Muscle layer of colon (tissue), 2 donors: ENCODE results near the gene VWCE.
"Not testable (repeated sequence)": the region's sequence is repeated elsewhere in the genome, so short reads cannot be mapped to it uniquely, and the experiment has no call there.

Source experiments
- H3K27ac ChIP-seq: one replicate; pipeline ENCODE4 v1.7.0; 2013; ENCODE audit warnings: low read depth, mild to moderate bottlenecking, low read length, moderate library complexity
- H3K27me3 ChIP-seq, 2 donors: one replicate each; pipeline ENCODE4 v1.7.0; 2013; ENCODE audit warnings: low read length in 2 of 2, mild to moderate bottlenecking in 2 of 2; ENCODE audit not compliant: insufficient read depth in 2 of 2, control insufficient read depth in 1 of 2
- H3K36me3 ChIP-seq: one replicate; pipeline ENCODE4 v1.7.0; 2013; ENCODE audit warnings: mild to moderate bottlenecking, low read length; ENCODE audit not compliant: insufficient read depth
- H3K4me1 ChIP-seq: one replicate; pipeline ENCODE4 v1.7.0; 2013; ENCODE audit warnings: mild to moderate bottlenecking, low read length; ENCODE audit not compliant: insufficient read depth
- H3K4me3 ChIP-seq, 2 donors: one replicate each; pipeline ENCODE4 v1.7.0; 2013; ENCODE audit warnings: low read length in 2 of 2, low read depth in 1 of 2, mild to moderate bottlenecking in 1 of 2, moderate library complexity in 1 of 2
- H3K9ac ChIP-seq: one replicate; pipeline ENCODE4 v1.7.0; 2013; ENCODE audit warnings: low read length
- H3K9me3 ChIP-seq: one replicate; pipeline ENCODE4 v1.7.0; 2013; ENCODE audit warnings: mild to moderate bottlenecking, low read length
- donor health status: abdominal sarcoma.
- donor health status: Adenocarcinoma of cecum.

Gene VWCE

GRCh38 chr11:61240875-61241274 is 54.2 kb downstream of the VWCE start, which contains the start of gene PGA5:
TSS of gene PGA5 (plus strand) at chr11:61241175. CDS start at chr11:61241227, 52 bp downstream.
- H3K36me3 ChIP-seq, H3K4me3 ChIP-seq, H3K9me3 ChIP-seq, H3K27ac ChIP-seq, H3K27me3 ChIP-seq, H3K9ac ChIP-seq, H3K4me1 ChIP-seq: not testable (repeated sequence)

- not testable (repeated sequence) for H3K27ac ChIP-seq, H3K9ac ChIP-seq, H3K4me1 ChIP-seq, H3K36me3 ChIP-seq, H3K9me3 ChIP-seq, H3K27me3 ChIP-seq, H3K4me3 ChIP-seq
Observed at GRCh38 chr11:61240288-61240687, 54.8 kb downstream of the VWCE start.

- not testable (repeated sequence) for H3K9me3 ChIP-seq, H3K4me3 ChIP-seq, H3K27me3 ChIP-seq, H3K9ac ChIP-seq, H3K4me1 ChIP-seq, H3K36me3 ChIP-seq, H3K27ac ChIP-seq
Observed at GRCh38 chr11:61237130-61237529, 58.0 kb downstream of the VWCE start.

- not testable (repeated sequence) for H3K9ac ChIP-seq, H3K36me3 ChIP-seq, H3K9me3 ChIP-seq, H3K27ac ChIP-seq, H3K27me3 ChIP-seq, H3K4me1 ChIP-seq, H3K4me3 ChIP-seq
Observed at GRCh38 chr11:61232548-61233145, 62.5 kb downstream of the VWCE start.

- H3K9ac ChIP-seq, H3K4me1 ChIP-seq, H3K9me3 ChIP-seq, H3K27me3 ChIP-seq, H3K27ac ChIP-seq, H3K4me3 ChIP-seq, H3K36me3 ChIP-seq: not testable (repeated sequence)
Observed at GRCh38 chr11:61231585-61231984, 63.5 kb downstream of the VWCE start.

GRCh38 chr11:61231033-61231432 is 64.1 kb downstream of the VWCE start:
- H3K4me3 ChIP-seq, H3K36me3 ChIP-seq, H3K27me3 ChIP-seq, H3K27ac ChIP-seq, H3K9me3 ChIP-seq, H3K4me1 ChIP-seq, H3K9ac ChIP-seq: not testable (repeated sequence)

- not testable (repeated sequence) for H3K4me1 ChIP-seq, H3K27ac ChIP-seq, H3K27me3 ChIP-seq, H3K36me3 ChIP-seq, H3K4me3 ChIP-seq, H3K9ac ChIP-seq, H3K9me3 ChIP-seq
Observed at GRCh38 chr11:61229458-61229857, 65.7 kb downstream of the VWCE start.

- not testable (repeated sequence) for H3K27me3 ChIP-seq, H3K4me3 ChIP-seq, H3K36me3 ChIP-seq, H3K9me3 ChIP-seq, H3K4me1 ChIP-seq, H3K27ac ChIP-seq, H3K9ac ChIP-seq
Observed at GRCh38 chr11:61226457-61227137, 68.5 kb downstream of the VWCE start.

- not testable (repeated sequence) for H3K4me3 ChIP-seq, H3K4me1 ChIP-seq, H3K9me3 ChIP-seq, H3K36me3 ChIP-seq, H3K27ac ChIP-seq, H3K9ac ChIP-seq, H3K27me3 ChIP-seq
Observed at GRCh38 chr11:61222692-61223091, 72.4 kb downstream of the VWCE start.

- not testable (repeated sequence) for H3K27ac ChIP-seq, H3K27me3 ChIP-seq, H3K4me1 ChIP-seq
Observed at GRCh38 chr11:61222047-61222446, 73.1 kb downstream of the VWCE start, which contains the start of gene PGA4. TSS of gene PGA4 (plus strand) at chr11:61222347. CDS start at chr11:61222401, 54 bp downstream.

GRCh38 chr11:61219016-61219415 is 76.1 kb downstream of the VWCE start:
- not testable (repeated sequence) for H3K9ac ChIP-seq, H3K27ac ChIP-seq, H3K9me3 ChIP-seq, H3K4me3 ChIP-seq, H3K36me3 ChIP-seq, H3K4me1 ChIP-seq, H3K27me3 ChIP-seq

More at GRCh38 chr11:61222047-61222446, 73.1 kb downstream of the VWCE start, which contains the start of gene PGA4:
- not testable (repeated sequence) for H3K9ac ChIP-seq, H3K4me3 ChIP-seq, H3K36me3 ChIP-seq, H3K9me3 ChIP-seq

- not testable (repeated sequence) for H3K9ac ChIP-seq, H3K27me3 ChIP-seq, H3K4me1 ChIP-seq, H3K4me3 ChIP-seq, H3K9me3 ChIP-seq, H3K27ac ChIP-seq, H3K36me3 ChIP-seq
Observed at GRCh38 chr11:61218306-61218705, 76.8 kb downstream of the VWCE start.
